Measurements from ENCODE around the gene LRRC26.
A peak's percentile ranks its signal among the peaks of the same experiment; 100 is the strongest.

LRRC26 gene

DNA sequence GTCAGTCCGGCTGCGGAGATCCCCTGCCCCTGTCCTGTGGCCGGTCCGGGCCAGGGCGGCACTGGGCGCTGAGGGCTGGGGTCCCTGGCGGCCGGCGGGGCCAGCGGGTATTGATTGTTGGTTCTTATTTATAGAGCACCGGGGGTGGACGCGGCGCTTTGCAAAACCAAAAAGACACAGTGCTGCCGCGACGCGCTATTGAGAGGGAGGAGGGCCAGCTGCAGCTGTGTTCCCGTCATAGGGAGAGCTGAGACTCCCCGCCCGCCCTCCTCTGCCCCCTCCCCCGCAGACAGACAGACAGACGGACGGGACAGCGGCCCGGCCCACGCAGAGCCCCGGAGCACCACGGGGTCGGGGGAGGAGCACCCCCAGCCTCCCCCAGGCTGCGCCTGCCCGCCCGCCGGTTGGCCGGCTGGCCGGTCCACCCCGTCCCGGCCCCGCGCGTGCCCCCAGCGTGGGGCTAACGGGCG, 2.5 kb downstream of the LRRC26 start:
- H3K9me3 ChIP-seq (ENCODE audit: control insufficient read depth in 2 of 2, low read length in 2 of 2), result no peaks in the 10 kb centered on the region
- peak overlapping the region in 1 of 2 donors; percentile 60 for H3K4me3 ChIP-seq (ENCODE audit: low read length in 2 of 2)
- H3K27me3 ChIP-seq (ENCODE audit: control insufficient read depth in 2 of 2, insufficient read depth in 2 of 2, low read length in 2 of 2), result peaks cover 25 to 28% of the 10 kb centered on the region in 2 donors
- H3K36me3 ChIP-seq (ENCODE audit: control insufficient read depth in 2 of 2, insufficient read depth in 2 of 2, low read length in 2 of 2), result no peaks in the 10 kb centered on the region
- no peak overlapping the region for H3K9ac ChIP-seq (ENCODE audit: low read depth in 1 of 2, low read length in 2 of 2)
- peaks cover 22 to 24% of the 10 kb centered on the region in 2 donors for H3K4me1 ChIP-seq (ENCODE audit: control insufficient read depth in 2 of 2, insufficient read depth in 2 of 2, low read length in 2 of 2)
- H3K27ac ChIP-seq (ENCODE audit: low read depth in 2 of 2, low read length in 2 of 2), result no peak overlapping the region

DNA sequence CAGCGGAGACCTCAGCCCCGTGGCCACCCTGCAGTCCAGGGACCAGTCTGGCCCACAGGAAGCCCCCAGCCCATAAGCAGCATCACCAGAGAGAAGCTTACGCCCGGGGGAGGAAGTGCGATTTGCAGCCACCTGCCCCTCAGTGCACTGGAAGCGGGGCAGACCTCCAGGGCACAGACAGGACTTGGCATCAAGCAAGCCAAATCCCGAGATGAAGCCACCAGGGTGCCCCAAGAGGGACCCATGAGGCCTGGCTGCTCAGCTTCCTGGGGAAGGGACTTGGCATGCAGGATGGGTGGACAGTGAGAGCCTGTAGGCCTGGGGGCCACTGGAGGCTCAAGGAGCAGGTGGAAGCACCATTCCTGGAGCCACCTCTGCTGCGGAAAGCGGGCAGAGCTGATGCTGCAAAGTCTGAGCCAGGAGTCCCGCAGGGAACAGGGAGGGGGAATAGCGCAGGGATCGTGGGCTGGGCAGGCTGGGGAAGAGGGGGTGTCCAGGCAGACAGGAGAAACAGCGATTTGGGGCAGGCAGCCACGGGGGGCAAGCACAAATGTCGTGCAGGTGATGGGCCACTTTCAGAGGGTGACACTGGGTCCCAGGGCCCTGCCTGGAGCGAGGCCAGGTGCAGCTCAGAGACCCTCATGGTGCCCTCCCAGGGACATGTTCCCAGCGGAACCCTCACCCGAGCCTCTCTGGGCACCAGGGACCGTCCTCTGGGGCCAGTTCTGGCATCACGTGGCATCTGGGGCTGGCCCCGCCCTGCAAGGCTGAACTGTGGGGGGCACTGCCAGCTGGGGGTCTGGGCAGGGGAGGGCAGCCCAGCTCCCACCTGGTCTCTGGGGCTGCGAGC, 3.2 kb downstream of the LRRC26 start:
- Histone ChIP-seq H3K9me3 (ENCODE audit: control insufficient read depth in 2 of 2, low read length in 2 of 2) (no peaks in the 10 kb centered on the region), H3K4me1 (ENCODE audit: control insufficient read depth in 2 of 2, insufficient read depth in 2 of 2, low read length in 2 of 2) (peaks cover 18 to 22% of the 10 kb centered on the region in 2 donors), H3K4me3 (ENCODE audit: low read length in 2 of 2) (no peak overlapping the region), H3K27me3 (ENCODE audit: control insufficient read depth in 2 of 2, insufficient read depth in 2 of 2, low read length in 2 of 2) (peaks cover 24 to 25% of the 10 kb centered on the region in 2 donors), H3K9ac (ENCODE audit: low read depth in 1 of 2, low read length in 2 of 2) (no peak overlapping the region), H3K36me3 (ENCODE audit: control insufficient read depth in 2 of 2, insufficient read depth in 2 of 2, low read length in 2 of 2) (no peaks in the 10 kb centered on the region), H3K27ac (ENCODE audit: low read depth in 2 of 2, low read length in 2 of 2) (no peak overlapping the region)

DNA sequence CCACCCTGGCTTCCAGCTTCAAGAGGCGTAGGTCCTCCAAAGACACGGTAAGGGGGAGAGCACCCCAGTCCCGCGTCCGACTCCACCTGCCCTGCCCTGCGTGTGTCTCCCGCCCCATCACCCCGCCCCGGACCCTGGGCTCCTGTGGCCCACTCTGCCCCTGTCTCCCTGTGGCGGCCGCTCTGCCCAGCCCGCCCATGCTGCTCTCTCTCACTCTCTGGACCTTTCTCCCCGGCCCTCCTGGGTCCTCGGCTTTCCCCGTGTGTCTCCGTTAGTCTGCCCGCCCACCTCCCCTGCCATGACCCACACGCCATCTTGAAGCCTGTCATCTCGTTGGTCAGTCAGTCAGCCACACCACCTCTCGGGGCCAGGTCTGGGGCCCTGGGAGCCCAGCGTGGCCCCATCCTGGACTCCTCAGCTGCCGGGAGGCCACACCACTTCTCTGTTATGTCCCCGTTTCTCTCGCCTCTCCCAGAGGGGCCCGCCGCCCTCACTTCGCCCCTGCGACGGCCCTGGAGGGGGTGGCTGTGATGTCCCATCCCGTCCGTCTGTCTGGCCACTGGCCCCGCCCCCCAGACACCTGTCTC, 4.5 kb downstream of the LRRC26 start:
- Histone ChIP-seq H3K27me3 (ENCODE audit: control insufficient read depth in 2 of 2, insufficient read depth in 2 of 2, low read length in 2 of 2) (peaks cover 25 to 30% of the 10 kb centered on the region in 2 donors), H3K27ac (ENCODE audit: low read depth in 2 of 2, low read length in 2 of 2) (no peak overlapping the region), H3K4me1 (ENCODE audit: control insufficient read depth in 2 of 2, insufficient read depth in 2 of 2, low read length in 2 of 2) (peaks cover 18 to 22% of the 10 kb centered on the region in 2 donors)

GRCh38 chr9:137164370-137165249, 5.2 kb downstream of the LRRC26 start:
- Histone ChIP-seq H3K9me3 (ENCODE audit: control insufficient read depth in 2 of 2, low read length in 2 of 2) (no peaks in the 10 kb centered on the region), H3K4me1 (ENCODE audit: control insufficient read depth in 2 of 2, insufficient read depth in 2 of 2, low read length in 2 of 2) (peaks cover 16 to 21% of the 10 kb centered on the region in 2 donors), H3K36me3 (ENCODE audit: control insufficient read depth in 2 of 2, insufficient read depth in 2 of 2, low read length in 2 of 2) (no peaks in the 10 kb centered on the region), H3K4me3 (ENCODE audit: low read length in 2 of 2) (no peak overlapping the region), H3K27me3 (ENCODE audit: control insufficient read depth in 2 of 2, insufficient read depth in 2 of 2, low read length in 2 of 2) (peaks cover 26 to 35% of the 10 kb centered on the region in 2 donors), H3K9ac (ENCODE audit: low read depth in 1 of 2, low read length in 2 of 2) (no peak overlapping the region), H3K27ac (ENCODE audit: low read depth in 2 of 2, low read length in 2 of 2) (no peak overlapping the region)

More for the DNA sequence above, 4.5 kb downstream of the LRRC26 start:
- no peaks in the 10 kb centered on the region for H3K9me3 ChIP-seq (ENCODE audit: control insufficient read depth in 2 of 2, low read length in 2 of 2)
- H3K9ac ChIP-seq (ENCODE audit: low read depth in 1 of 2, low read length in 2 of 2), result no peak overlapping the region
- H3K4me3 ChIP-seq (ENCODE audit: low read length in 2 of 2), result no peak overlapping the region
- no peaks in the 10 kb centered on the region for H3K36me3 ChIP-seq (ENCODE audit: control insufficient read depth in 2 of 2, insufficient read depth in 2 of 2, low read length in 2 of 2)

DNA sequence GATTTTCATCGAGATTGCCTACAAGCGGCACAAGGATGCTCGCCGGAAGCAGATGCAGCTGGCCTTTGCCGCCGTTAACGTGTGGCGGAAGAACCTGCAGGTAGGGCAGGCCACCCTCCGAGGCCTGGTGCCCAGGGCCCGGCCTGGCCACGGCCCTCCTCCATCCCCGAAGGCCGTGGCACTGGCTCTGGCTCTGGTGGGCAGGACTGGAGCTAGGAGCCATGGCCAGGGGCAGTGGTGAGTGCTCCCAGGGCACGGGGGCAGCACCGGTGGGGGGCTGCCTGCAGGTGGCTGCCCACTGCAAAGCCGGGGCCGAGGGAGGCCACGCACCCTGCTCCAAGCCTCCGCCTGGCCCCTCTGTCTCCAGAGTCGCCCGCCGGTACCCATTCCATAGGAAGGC, 6.0 kb downstream of the LRRC26 start:
- Histone ChIP-seq H3K4me1 (ENCODE audit: control insufficient read depth in 2 of 2, insufficient read depth in 2 of 2, low read length in 2 of 2) (peaks cover 8 to 17% of the 10 kb centered on the region in 2 donors), H3K27me3 (ENCODE audit: control insufficient read depth in 2 of 2, insufficient read depth in 2 of 2, low read length in 2 of 2) (peaks cover 31 to 42% of the 10 kb centered on the region in 2 donors), H3K9ac (ENCODE audit: low read depth in 1 of 2, low read length in 2 of 2) (no peak overlapping the region), H3K9me3 (ENCODE audit: control insufficient read depth in 2 of 2, low read length in 2 of 2) (no peaks in the 10 kb centered on the region), H3K36me3 (ENCODE audit: control insufficient read depth in 2 of 2, insufficient read depth in 2 of 2, low read length in 2 of 2) (no peaks in the 10 kb centered on the region), H3K27ac (ENCODE audit: low read depth in 2 of 2, low read length in 2 of 2) (no peak overlapping the region), H3K4me3 (ENCODE audit: low read length in 2 of 2) (no peak overlapping the region)

DNA sequence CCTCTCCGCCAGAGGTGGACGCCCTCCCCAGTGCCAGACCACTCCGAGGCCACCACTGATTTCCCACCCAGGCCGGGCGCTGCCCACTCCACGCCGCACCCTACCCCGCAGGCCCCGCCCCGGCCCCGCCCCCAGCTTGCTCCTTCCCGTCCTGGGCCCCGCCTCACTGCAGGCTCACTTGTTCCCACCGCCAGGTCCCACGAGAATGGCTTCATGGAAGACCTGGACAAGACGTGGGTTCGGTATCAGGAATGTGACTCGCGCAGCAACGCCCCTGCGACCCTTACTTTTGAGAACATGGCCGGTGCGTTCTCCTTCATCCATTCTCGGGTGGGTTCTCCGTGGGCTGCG, 6.5 kb downstream of the LRRC26 start:
- Histone ChIP-seq H3K4me1 (ENCODE audit: control insufficient read depth in 2 of 2, insufficient read depth in 2 of 2, low read length in 2 of 2) (peaks cover 6 to 14% of the 10 kb centered on the region in 2 donors), H3K27me3 (ENCODE audit: control insufficient read depth in 2 of 2, insufficient read depth in 2 of 2, low read length in 2 of 2) (peaks cover 33 to 44% of the 10 kb centered on the region in 2 donors), H3K4me3 (ENCODE audit: low read length in 2 of 2) (peak overlapping the region in 1 of 2 donors; percentile 35), H3K36me3 (ENCODE audit: control insufficient read depth in 2 of 2, insufficient read depth in 2 of 2, low read length in 2 of 2) (no peaks in the 10 kb centered on the region), H3K9me3 (ENCODE audit: control insufficient read depth in 2 of 2, low read length in 2 of 2) (no peaks in the 10 kb centered on the region), H3K9ac (ENCODE audit: low read depth in 1 of 2, low read length in 2 of 2) (no peak overlapping the region), H3K27ac (ENCODE audit: low read depth in 2 of 2, low read length in 2 of 2) (no peak overlapping the region)

DNA sequence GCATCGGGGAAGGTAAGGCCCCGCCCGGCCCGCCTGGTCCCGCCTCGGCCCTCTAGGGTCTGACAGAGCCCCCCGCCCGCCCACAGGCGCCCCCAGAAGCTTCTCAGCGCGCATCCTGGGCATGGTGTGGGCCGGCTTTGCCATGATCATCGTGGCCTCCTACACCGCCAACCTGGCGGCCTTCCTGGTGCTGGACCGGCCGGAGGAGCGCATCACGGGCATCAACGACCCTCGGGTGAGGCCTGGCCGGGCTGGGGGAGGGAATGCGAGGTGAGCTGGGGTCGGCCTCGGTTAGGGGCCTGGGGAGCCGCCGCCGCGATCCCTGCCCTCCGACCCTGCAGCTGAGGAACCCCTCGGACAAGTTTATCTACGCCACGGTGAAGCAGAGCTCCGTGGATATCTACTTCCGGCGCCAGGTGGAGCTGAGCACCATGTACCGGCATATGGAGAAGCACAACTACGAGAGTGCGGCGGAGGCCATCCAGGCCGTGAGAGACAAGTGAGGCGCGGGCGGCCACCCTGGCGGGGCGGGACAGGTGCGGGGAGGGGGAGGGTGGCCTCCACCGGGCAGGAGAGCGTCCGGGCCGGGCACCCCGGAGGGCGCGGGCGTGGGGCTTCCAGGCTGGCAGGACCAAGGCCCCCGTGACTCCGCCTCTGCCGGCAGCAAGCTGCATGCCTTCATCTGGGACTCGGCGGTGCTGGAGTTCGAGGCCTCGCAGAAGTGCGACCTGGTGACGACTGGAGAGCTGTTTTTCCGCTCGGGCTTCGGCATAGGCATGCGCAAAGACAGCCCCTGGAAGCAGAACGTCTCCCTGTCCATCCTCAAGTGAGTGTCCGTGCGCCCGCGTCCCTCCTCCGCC, 7.1 kb downstream of the LRRC26 start:
- peaks cover 2 to 10% of the 10 kb centered on the region in 2 donors for H3K4me1 ChIP-seq (ENCODE audit: control insufficient read depth in 2 of 2, insufficient read depth in 2 of 2, low read length in 2 of 2)
- H3K4me3 ChIP-seq (ENCODE audit: low read length in 2 of 2), result peak overlapping the region in 1 of 2 donors; percentile 35
- H3K27me3 ChIP-seq (ENCODE audit: control insufficient read depth in 2 of 2, insufficient read depth in 2 of 2, low read length in 2 of 2), result peaks cover 37 to 45% of the 10 kb centered on the region in 2 donors
- no peaks in the 10 kb centered on the region for H3K9me3 ChIP-seq (ENCODE audit: control insufficient read depth in 2 of 2, low read length in 2 of 2)
- no peaks in the 10 kb centered on the region for H3K36me3 ChIP-seq (ENCODE audit: control insufficient read depth in 2 of 2, insufficient read depth in 2 of 2, low read length in 2 of 2)
- H3K27ac ChIP-seq (ENCODE audit: low read depth in 2 of 2, low read length in 2 of 2), result no peak overlapping the region
- H3K9ac ChIP-seq (ENCODE audit: low read depth in 1 of 2, low read length in 2 of 2), result no peak overlapping the region

DNA sequence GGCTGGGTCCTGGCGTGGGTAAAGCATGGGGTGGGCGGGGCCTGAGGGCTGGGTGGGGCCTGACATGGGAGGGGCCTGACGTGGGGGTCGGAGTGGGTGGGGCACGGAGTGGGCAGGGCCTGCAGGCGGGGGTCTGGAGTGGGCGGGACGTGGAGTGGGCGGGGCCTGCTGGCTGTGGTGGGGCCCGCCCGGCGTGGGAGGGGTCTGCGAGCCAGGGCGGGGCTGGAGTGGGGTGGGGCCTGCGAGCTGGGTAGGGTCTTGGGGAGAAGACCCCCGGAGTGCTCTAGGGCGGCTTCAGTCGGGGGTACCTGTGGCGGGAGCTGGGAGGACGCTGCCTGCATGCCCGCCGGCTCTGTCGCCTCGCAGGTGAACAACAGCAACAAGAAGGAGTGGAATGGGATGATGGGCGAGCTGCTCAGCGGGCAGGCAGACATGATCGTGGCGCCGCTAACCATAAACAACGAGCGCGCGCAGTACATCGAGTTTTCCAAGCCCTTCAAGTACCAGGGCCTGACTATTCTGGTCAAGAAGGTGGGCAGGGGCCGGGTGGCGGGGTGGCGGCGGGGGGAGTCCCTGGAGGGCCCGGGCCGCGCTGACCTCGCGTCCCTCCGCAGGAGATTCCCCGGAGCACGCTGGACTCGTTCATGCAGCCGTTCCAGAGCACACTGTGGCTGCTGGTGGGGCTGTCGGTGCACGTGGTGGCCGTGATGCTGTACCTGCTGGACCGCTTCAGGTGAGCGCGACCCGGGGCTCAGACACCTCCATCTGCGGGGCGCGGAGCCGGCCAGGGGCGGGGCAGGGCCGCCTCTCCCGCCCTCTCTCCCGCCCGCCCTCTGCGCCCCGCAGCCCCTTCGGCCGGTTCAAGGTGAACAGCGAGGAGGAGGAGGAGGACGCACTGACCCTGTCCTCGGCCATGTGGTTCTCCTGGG, 8.0 kb downstream of the LRRC26 start:
- Histone ChIP-seq H3K9me3 (ENCODE audit: control insufficient read depth in 2 of 2, low read length in 2 of 2) (no peaks in the 10 kb centered on the region), H3K27ac (ENCODE audit: low read depth in 2 of 2, low read length in 2 of 2) (no peak overlapping the region), H3K4me3 (ENCODE audit: low read length in 2 of 2) (no peak overlapping the region), H3K9ac (ENCODE audit: low read depth in 1 of 2, low read length in 2 of 2) (no peak overlapping the region), H3K36me3 (ENCODE audit: control insufficient read depth in 2 of 2, insufficient read depth in 2 of 2, low read length in 2 of 2) (no peaks in the 10 kb centered on the region), H3K4me1 (ENCODE audit: control insufficient read depth in 2 of 2, insufficient read depth in 2 of 2, low read length in 2 of 2) (peaks cover 2 to 10% of the 10 kb centered on the region in 2 donors), H3K27me3 (ENCODE audit: control insufficient read depth in 2 of 2, insufficient read depth in 2 of 2, low read length in 2 of 2) (peaks cover 41 to 48% of the 10 kb centered on the region in 2 donors)
